ENCODE data around the gene SPTLC1.

The SPTLC1 gene

GRCh38 chr9:92094655-92095054, 20.6 kb downstream of the SPTLC1 start:
- DNase-seq (ENCODE audit: low spot score): no peak

GRCh38 chr9:92077888-92078287, 37.3 kb downstream of the SPTLC1 start:
- DNase-seq (ENCODE audit: low spot score): no peak

GRCh38 chr9:92071634-92072033, 43.6 kb downstream of the SPTLC1 start:
- DNase-seq (ENCODE audit: low spot score): no peak

- DNase-seq (ENCODE audit: low spot score): no peak
Observed at GRCh38 chr9:92066168-92066567, 49.0 kb downstream of the SPTLC1 start.

GRCh38 chr9:92064711-92065110, 50.5 kb downstream of the SPTLC1 start:
- DNase-seq (ENCODE audit: low spot score): no peak

DNA sequence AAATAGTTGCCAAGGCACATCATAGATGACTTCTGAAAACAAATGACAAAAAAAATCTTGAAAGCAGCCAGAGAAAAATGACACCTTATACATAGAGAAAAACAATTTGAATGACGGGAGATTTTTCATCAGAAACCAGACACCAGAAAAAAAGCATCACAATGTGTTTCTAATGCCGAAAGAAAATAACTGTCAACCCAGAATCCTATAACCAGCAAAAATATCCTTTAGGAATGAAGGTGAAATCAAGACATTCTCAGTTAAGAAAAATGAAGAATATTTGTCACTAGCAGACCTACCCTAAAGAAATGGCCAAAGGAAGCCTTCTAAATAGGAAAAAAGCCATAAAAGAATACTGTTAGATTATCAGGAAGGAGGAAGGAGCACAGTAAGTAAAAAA, 54.0 kb downstream of the SPTLC1 start:
- DNase-seq (ENCODE audit: low spot score): no peak

DNA sequence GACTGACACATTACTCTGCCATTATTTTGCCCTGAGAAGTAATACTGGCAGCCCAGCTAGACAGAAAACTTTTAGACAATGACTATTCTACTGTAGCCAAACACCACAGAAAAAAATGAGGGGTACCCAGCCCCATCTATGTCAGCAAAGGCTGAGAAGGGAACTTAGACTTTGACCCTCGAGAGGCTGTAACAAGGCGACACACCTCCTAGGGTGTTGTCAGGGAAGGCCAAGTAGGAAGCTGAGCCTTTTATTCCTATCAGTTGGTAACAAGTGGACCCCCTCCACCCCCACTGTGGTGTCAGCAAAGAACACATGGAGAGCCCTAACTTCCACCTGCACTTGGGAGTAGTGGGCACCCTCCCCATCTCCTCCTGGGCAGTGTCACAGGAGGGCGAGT, 55.6 kb downstream of the SPTLC1 start:
- peak; percentile 13 for DNase-seq (ENCODE audit: low spot score)

GRCh38 chr9:92058723-92059444, 56.3 kb downstream of the SPTLC1 start:
- no peak for DNase-seq (ENCODE audit: low spot score)

GRCh38 chr9:92058026-92058425, 57.2 kb downstream of the SPTLC1 start:
- DNase-seq (ENCODE audit: low spot score): no peak

DNA sequence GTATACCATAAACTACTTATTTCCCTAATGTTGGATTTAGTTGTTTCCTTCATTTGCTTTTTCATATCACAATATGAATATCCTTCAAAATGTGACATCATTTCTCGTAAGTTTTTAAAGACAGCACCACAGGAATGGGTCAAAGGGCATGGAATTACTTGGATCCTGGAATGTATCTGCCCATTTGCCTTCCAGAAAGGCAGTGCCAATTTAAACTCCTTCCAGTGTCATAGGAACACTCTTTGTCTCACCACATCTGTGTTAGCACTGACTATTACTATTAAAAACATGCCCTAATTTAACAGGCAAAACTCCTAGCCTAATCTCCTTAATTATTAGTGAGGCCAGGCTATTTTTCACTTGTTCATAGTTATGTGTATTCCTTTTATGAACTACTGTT, 58.0 kb downstream of the SPTLC1 start:
- DNase-seq (ENCODE audit: low spot score): no peak

DNA sequence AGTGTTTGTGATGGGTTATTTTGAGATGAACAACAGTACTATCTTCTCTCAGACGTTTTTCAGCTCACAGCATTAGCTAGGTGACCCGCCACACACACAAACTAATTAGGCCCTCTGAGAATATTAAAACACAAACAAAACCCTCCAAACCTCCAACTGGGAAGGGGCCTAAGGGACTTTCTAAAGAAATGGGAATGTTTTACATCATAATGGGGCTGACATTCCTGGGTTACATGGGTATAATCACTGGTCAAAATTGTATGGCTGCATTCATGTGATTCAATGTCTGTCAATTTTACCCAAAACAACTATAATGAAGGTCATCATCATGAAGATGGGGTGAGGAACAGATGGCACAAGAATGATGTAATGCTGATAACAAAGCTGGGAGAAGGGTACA, 59.6 kb downstream of the SPTLC1 start:
- DNase-seq (ENCODE audit: low spot score): no peak

GRCh38 chr9:92048924-92049625, 66.1 kb downstream of the SPTLC1 start:
- no peak for DNase-seq (ENCODE audit: low spot score)

GRCh38 chr9:92047500-92047899, 67.7 kb downstream of the SPTLC1 start:
- DNase-seq (ENCODE audit: low spot score): no peak

- no peak for DNase-seq (ENCODE audit: low spot score)
Observed at GRCh38 chr9:92046676-92047075, 68.5 kb downstream of the SPTLC1 start.

GRCh38 chr9:92044936-92045335, 70.3 kb downstream of the SPTLC1 start:
- no peak for DNase-seq (ENCODE audit: low spot score)

DNA sequence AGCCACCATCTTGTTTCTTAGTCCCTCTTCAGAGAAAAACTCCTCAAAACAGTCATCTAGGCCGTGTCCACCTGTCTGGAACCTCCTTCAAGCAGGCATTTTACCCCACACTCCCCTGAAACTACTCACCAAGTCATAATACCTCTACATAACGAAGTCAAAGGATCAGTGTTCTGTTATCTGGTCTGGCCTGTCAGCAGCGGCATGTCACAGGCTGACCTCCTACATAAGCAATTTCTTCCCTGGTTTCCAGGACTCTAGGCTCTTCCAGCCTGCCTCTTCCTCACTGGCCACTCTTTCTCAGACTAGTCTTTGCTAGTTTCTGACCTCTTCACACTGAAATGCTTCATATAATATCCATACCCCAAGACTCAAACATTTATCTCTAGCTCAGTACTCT, 72.2 kb downstream of the SPTLC1 start:
- DNase-seq (ENCODE audit: low spot score): no peak

- no peak for DNase-seq (ENCODE audit: low spot score)
Observed at GRCh38 chr9:92042260-92042659, 73.0 kb downstream of the SPTLC1 start.

- no peak for DNase-seq (ENCODE audit: low spot score)
Observed at GRCh38 chr9:92036756-92037155, 78.5 kb downstream of the SPTLC1 start.

GRCh38 chr9:92036411-92036746, 78.8 kb downstream of the SPTLC1 start:
- no peak for DNase-seq (ENCODE audit: low spot score)

GRCh38 chr9:92035687-92036410, 79.4 kb downstream of the SPTLC1 start:
- DNase-seq (ENCODE audit: low spot score): no peak

GRCh38 chr9:92035146-92035545, 80.1 kb downstream of the SPTLC1 start:
- DNase-seq (ENCODE audit: low spot score): no peak

DNA sequence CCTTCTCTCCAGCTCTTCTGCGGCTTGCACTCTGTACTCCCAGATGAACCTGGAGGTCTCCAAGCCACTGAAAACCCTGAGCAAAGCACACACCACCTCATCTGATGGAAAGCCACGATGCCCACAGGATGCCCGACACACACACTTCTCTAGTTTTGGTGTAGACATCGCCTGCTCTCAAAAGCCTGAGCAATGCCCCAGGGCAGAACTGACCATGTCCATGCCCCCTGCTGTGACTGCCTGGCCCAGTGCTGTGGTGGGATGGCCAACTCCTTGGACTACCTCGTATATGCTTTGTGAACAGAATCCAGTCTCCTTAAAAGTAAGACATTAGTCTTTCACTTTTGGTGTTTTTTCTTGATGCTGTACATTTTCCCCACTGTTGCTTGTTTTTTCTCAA, 81.2 kb downstream of the SPTLC1 start:
- DNase-seq (ENCODE audit: low spot score): no peak

- DNase-seq (ENCODE audit: low spot score): no peak
Observed at GRCh38 chr9:92033307-92033706, 81.9 kb downstream of the SPTLC1 start.

Data from LoVo (cell line).